PC-3 (cell line): Measurements from ENCODE around the gene RBBP4. TPM values are rescaled to one million over a fixed set of nuclear protein-coding genes. Genes with fewer than 3 reads are reported as not detected.

Experiments used
- ATAC-seq: fragments of 200-7000 bp; cut with Tn5 transposase; 2 replicates; pipeline ENCODE4 v1.9.1; 2020; ENCODE audit warnings: mild to moderate bottlenecking, moderate library complexity
- BruUV-seq: library from RNA; stranded (reverse); fragments of 400-500 nt; replicated peaks from 2 replicates; lab custom pipeline; 2021; lab: Mats Ljungman, UMichigan
- CTCF ChIA-PET: fragments of 300-600 bp; sonication (Branson Sonifier 250); formaldehyde crosslinking; loops from one replicate; lab custom pipeline; 2022; ENCODE audit warnings: antibody characterized with exemption; lab: Charles Lee
- POLR2A ChIA-PET: fragments of 300-600 bp; sonication (Branson Sonifier 250); formaldehyde crosslinking; loops from one replicate; lab custom pipeline; 2022; ENCODE audit warnings: antibody characterized with exemption; ENCODE audit not compliant: unreplicated experiment; lab: Charles Lee
- DNase-seq: peaks from one replicate; pipeline ENCODE4 v3.0.0-alpha.2; 2015
- H2AFZ ChIP-seq: fragments of 300-600 bp; sonication (generic); 2 replicates; pipeline ENCODE4 v1.6.0; 2016; ENCODE audit warnings: antibody characterized with exemption, low read length
- H3F3A ChIP-seq: fragments of 300-600 bp; sonication (generic); one replicate; pipeline ENCODE4 v1.6.0; 2017; ENCODE audit warnings: antibody characterized with exemption, low read length, control low read depth, mild to moderate bottlenecking; ENCODE audit not compliant: unreplicated experiment
- H3K27ac ChIP-seq: fragments of 300-600 bp; sonication (generic); 2 replicates; pipeline ENCODE4 v1.5.1; 2016; ENCODE audit warnings: mild to moderate bottlenecking, low read length
- H3K27me3 ChIP-seq: fragments of 300-600 bp; sonication (generic); 2 replicates; pipeline ENCODE4 v1.6.1; 2016; ENCODE audit warnings: low read length, mixed read lengths
- H3K36me3 ChIP-seq: fragments of 300-600 bp; sonication (generic); 2 replicates; pipeline ENCODE4 v1.6.1; 2016; ENCODE audit warnings: low read depth, mixed run types, low read length, mixed read lengths
- H3K4me1 ChIP-seq: fragments of 300-600 bp; sonication (generic); 2 replicates; pipeline ENCODE4 v1.5.1; 2016; ENCODE audit warnings: low read length; ENCODE audit not compliant: insufficient read depth
- H3K4me2 ChIP-seq: fragments of 300-600 bp; sonication (generic); 2 replicates; pipeline ENCODE4 v1.6.0; 2016; ENCODE audit warnings: low read length
- H3K4me3 ChIP-seq: fragments of 300-600 bp; sonication (generic); 2 replicates; pipeline ENCODE4 v1.5.1; 2016; ENCODE audit warnings: mild to moderate bottlenecking, low read length, mixed read lengths
- H3K79me2 ChIP-seq: fragments of 300-600 bp; sonication (generic); 2 replicates; pipeline ENCODE4 v1.6.1; 2017; ENCODE audit warnings: low read length, mixed read lengths
- H3K9ac ChIP-seq: fragments of 300-600 bp; sonication (generic); 2 replicates; pipeline ENCODE4 v1.6.0; 2016; ENCODE audit warnings: mild to moderate bottlenecking, low read length
- H3K9me2 ChIP-seq: fragments of 300-600 bp; sonication (generic); replicated peaks from 2 replicates; pipeline ENCODE4 v1.6.1; 2016; ENCODE audit warnings: mixed run types, low read length, mixed read lengths
- H3K9me3 ChIP-seq: fragments of 300-600 bp; sonication (generic); 2 replicates; pipeline ENCODE4 v1.6.1; 2016; ENCODE audit warnings: low read length, mixed read lengths
- H4K20me1 ChIP-seq: fragments of 300-600 bp; sonication (generic); 2 replicates; pipeline ENCODE4 v1.6.1; 2016; ENCODE audit warnings: low read length, mixed read lengths
- CTCF ChIP-seq: fragments of 300-600 bp; sonication (generic); conservative IDR thresholded peaks from 2 replicates; pipeline ENCODE4 v1.5.1; 2017; ENCODE audit warnings: antibody characterized with exemption, low read depth, mild to moderate bottlenecking, low read length
- EZH2 ChIP-seq: fragments of 300-600 bp; sonication (generic); IDR thresholded peaks from one replicate; pipeline ENCODE4 v1.6.1; 2017; ENCODE audit warnings: antibody characterized with exemption, mild to moderate bottlenecking, low read length; ENCODE audit not compliant: unreplicated experiment
- EZH2phosphoT487 ChIP-seq: fragments of 300-600 bp; sonication (generic); IDR thresholded peaks from 2 replicates; pipeline ENCODE4 v1.6.1; 2018; ENCODE audit warnings: mild to moderate bottlenecking, antibody characterized with exemption, low read length, borderline replicate concordance
- intact Hi-C: fragments of 100-400 bp; cut with micrococcal nuclease; formaldehyde crosslinking; loops from 2 replicates; pipeline ENCODE4 v1.9.0; 2023
- total RNA-seq: library from RNA; depleted of rRNA; stranded (reverse); fragments of >200 nt; gene quantifications from 2 replicates; pipeline ENCODE4 v1.2.3, GENCODE V29; 2014

The RBBP4 gene
- total RNA-seq, 1 experiment from 2014 or later: 201 TPM

- peak; percentile 87 for DNase-seq
- BruUV-seq: TSS peak; percentile 90
- peak overlapping the region; percentile 64 for H3K9ac ChIP-seq
- no peaks in the 10 kb centered on the region for H3K36me3 ChIP-seq
- H3K9me3 ChIP-seq: no peaks in the 10 kb centered on the region
- H3K9me2 ChIP-seq: no peaks in the 10 kb centered on the region
- no peaks in the 10 kb centered on the region for H3K27me3 ChIP-seq
- H3F3A ChIP-seq: no peaks in the 10 kb centered on the region
- POLR2A ChIA-PET: interaction anchor here (0.6 kb wide), 1 partner anchor 967 kb away, joined by 3 read pairs; the partner anchor contains the start of gene PEF1
- H3K4me2 ChIP-seq: peak overlapping the region; percentile 96
- no peaks in the 10 kb centered on the region; the same call in 1 of the 2 replicates for H3K4me1 ChIP-seq
- H2AFZ ChIP-seq: peak overlapping the region; percentile 99
- intact Hi-C loops: no loop called here
- no peak overlapping the region for H3K27ac ChIP-seq
- H4K20me1 ChIP-seq: no peaks in the 10 kb centered on the region
- no peaks in the 10 kb centered on the region for H3K79me2 ChIP-seq
- ATAC-seq: peak; percentile 100
- CTCF ChIA-PET: no interaction called here
- H3K4me3 ChIP-seq: peak overlapping the region; percentile 89
- TF ChIP-seq CTCF: peak; percentile 29; the same call in 1 of the 2 replicates
- no peak for TF ChIP-seq EZH2
- TF ChIP-seq EZH2phosphoT487: no peak
Observed at GRCh38 chr1:32612189-32612881, 38.7 kb upstream of the RBBP4 start.

DNA sequence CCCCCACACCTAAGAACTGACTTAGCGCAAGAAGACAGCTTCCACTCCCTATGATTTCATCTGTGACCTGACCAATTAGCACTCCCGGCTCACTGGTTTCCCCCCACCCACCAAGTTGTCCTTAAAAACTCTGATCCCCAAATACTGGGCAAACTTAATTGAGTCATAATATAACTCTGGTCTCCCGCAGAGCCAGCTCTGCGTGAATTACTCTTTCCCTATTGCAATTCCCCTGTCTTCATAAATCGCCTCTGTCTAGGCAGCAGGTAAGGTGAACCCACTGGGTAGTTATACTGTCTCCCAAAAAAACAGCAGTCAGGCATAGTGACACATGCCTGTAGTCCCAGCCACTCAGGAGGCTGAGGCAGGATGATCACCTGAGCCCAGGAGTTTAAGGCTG lies 37.5 kb upstream of the RBBP4 start:
- H3K79me2 ChIP-seq: no peaks in the 10 kb centered on the region
- intact Hi-C loops: no loop called here
- H4K20me1 ChIP-seq: no peaks in the 10 kb centered on the region
- no TSS peak for BruUV-seq
- no peaks in the 10 kb centered on the region for H3K36me3 ChIP-seq
- no peak overlapping the region for H3K27ac ChIP-seq
- no peak overlapping the region for H3K4me3 ChIP-seq
- H3F3A ChIP-seq: no peaks in the 10 kb centered on the region
- H3K4me2 ChIP-seq: no peak overlapping the region
- ChIA-PET POLR2A (no interaction called here), CTCF (no interaction called here)
- no peaks in the 10 kb centered on the region for H3K9me2 ChIP-seq
- H2AFZ ChIP-seq: no peak overlapping the region
- no peaks in the 10 kb centered on the region; the same call in 1 of the 2 replicates for H3K4me1 ChIP-seq
- H3K27me3 ChIP-seq: no peaks in the 10 kb centered on the region
- ATAC-seq: no peak
- no peak for TF ChIP-seq EZH2
- no peak for TF ChIP-seq CTCF
- H3K9me3 ChIP-seq: no peaks in the 10 kb centered on the region
- DNase-seq: no peak
- no peak overlapping the region for H3K9ac ChIP-seq

- Histone ChIP-seq H3K79me2 (no peaks in the 10 kb centered on the region), H3K27ac (no peak overlapping the region), H3K4me1 (no peaks in the 10 kb centered on the region), H2AFZ (no peak overlapping the region), H3F3A (no peaks in the 10 kb centered on the region), H4K20me1 (no peaks in the 10 kb centered on the region), H3K9me2 (no peaks in the 10 kb centered on the region), H3K9me3 (no peaks in the 10 kb centered on the region), H3K27me3 (no peaks in the 10 kb centered on the region), H3K4me2 (no peak overlapping the region), H3K4me3 (no peak overlapping the region), H3K9ac (no peak overlapping the region), H3K36me3 (no peaks in the 10 kb centered on the region; the same call in none of the 2 replicates)
- CTCF ChIA-PET: no interaction called here
- no TSS peak for BruUV-seq
- no peak for ATAC-seq
- TF ChIP-seq EZH2phosphoT487: no peak
- no peak for TF ChIP-seq EZH2
- TF ChIP-seq CTCF: no peak
- POLR2A ChIA-PET: no interaction called here
- peak; percentile 20 for DNase-seq
- intact Hi-C loops: no loop called here
Observed at GRCh38 chr1:32618673-32619221, 32.3 kb upstream of the RBBP4 start.
